SK-MEL-5 (cell line): ENCODE measurements around the gene SPATA31A5. TPM values are rescaled to one million over a fixed set of nuclear protein-coding genes. Genes with fewer than 3 reads are reported as not detected.
"Not testable (repeated sequence)": the region's sequence is repeated elsewhere in the genome, so short reads cannot be mapped to it uniquely, and the experiment has no call there.

Experiments used
- DNase-seq: peaks from one replicate; pipeline ENCODE4 v3.0.0-alpha.2; 2016; ENCODE audit warnings: low read depth, low spot score
- in situ Hi-C: cut with HindIII; loops from 2 replicates; pipeline ENCODE4 v1.10.0; 2016; ENCODE audit warnings: low sequenced_read_pairs, high pct_unique_total_duplicates, low pct_unique_long_range_greater_than_20kb
- polyA plus RNA-seq, 2 experiments: library from polyadenylated mRNA; depleted of rRNA; stranded (reverse); fragments of >200 nt; gene quantifications; 2 replicates each; pipeline ENCODE4 v1.2.3, GENCODE V29; 2015
- small RNA-seq, 2 experiments: library from RNA; depleted of rRNA; stranded (forward); fragments of <200 nt; gene quantifications; one replicate each; pipeline ENCODE3, GENCODE V24; 2014
- total RNA-seq: library from RNA; depleted of rRNA; stranded (reverse); fragments of >200 nt; shearing (Covaris generic); gene quantifications from 2 replicates; pipeline ENCODE4 v1.2.3, GENCODE V29; 2014; rRNA removed

Gene SPATA31A5
- total RNA-seq: not detected in 2 replicates
- not detected in 2 replicates for polyA plus RNA-seq (2015; cell fraction: cytosol; rRNA removed)
- polyA plus RNA-seq (2015; cell fraction: nucleus; rRNA removed): 0.14 TPM in 1 of 2 replicates, not detected in the other

DNA sequence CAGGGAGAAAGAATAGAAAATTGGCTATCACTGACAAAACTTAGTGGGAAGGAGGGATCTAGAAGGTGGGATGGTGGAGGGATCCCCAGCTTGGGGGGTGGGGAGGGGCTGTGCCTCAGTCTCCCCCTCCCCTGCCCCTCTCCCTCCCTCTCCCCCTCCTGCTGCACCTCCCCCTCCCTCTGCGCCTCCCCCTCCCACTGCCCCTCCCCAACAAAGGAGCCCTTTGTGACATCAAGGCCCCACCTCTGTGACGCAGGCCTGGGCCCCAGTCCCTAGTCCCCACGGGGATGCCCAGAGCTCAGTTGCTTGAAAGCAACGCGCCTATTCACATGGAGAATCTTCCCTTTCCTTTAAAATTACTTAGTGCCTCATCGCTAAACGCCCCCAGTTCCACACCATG lies at the start of gene SPATA31A5:
Gene SPATA31A5 (plus strand): TSS at position 301 of the 400 bp plus-strand sequence. CDS start 29 bp downstream, at position 330.
- in situ Hi-C loops, DNase-seq: not testable (repeated sequence)

GRCh38 chr9:60962990-60963350 lies 48.8 kb downstream of the SPATA31A5 start:
- in situ Hi-C loops, DNase-seq: not testable (repeated sequence)

- in situ Hi-C loops, DNase-seq: not testable (repeated sequence)
Observed at GRCh38 chr9:60966382-60966781, 52.2 kb downstream of the SPATA31A5 start.

Small RNA genes lying within 50 kb of the gene (small RNA-seq; reads per million reads assigned to genes)
- 0 reads per million in 2 experiments for gene AL590491.3
